ENCODE measurements around the gene CNTN1. TPM values are rescaled to one million over a fixed set of nuclear protein-coding genes. Genes with fewer than 3 reads are reported as not detected.

CNTN1 gene
- total and polyA plus RNA-seq, 9 of the 15 experiments (the other 6 are each of a cell fraction or from before 2014, with no cell fraction given): 0.16 TPM; not detected in 8

DNA sequence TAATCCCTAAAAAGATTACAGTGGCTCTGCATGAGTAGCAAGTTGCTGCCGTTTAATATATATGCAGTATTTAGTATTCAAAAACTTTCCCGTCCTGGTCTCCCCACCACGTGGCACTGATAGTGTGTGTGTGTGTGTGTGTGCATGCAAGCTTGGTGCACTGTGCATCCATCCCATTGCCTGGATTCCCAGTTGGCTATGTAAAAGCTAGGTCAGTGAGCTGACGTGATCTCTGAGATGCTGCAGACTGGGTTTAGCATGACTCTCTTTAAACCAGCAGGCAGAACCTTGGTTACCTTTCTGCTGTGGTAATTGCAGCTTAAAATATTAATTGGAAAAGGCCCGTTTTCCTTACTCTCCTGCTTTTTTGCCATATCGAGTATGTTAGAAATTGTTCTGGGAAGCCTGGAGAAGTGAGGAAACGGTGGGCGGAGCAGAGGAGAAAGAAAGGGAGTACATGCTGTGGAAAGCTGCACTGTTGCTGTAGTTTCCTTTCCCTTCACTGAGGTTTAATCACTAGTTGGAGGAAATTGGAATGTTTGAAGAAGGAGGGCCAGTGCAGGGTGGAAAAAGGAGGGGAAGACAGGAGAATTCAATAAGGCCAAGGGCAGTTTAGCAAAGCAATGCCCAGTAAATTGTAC, 4.0 kb upstream of the CNTN1 start:
- H3K36me3 ChIP-seq (ENCODE audit: control insufficient read depth, insufficient read depth, low read length): no peaks in the 10 kb centered on the region
- 2% methylated on average over 8 of the region's 8 CpGs for WGBS (ENCODE audit: insufficient coverage, low coverage, missing lambda C conversion rate)
- H3K79me2 ChIP-seq (ENCODE audit: control insufficient read depth, insufficient read depth, low read length): no peaks in the 10 kb centered on the region
- H3K27ac ChIP-seq (ENCODE audit: extremely low read depth, low read depth, low read length): no peak overlapping the region
- DNase-seq (ENCODE audit: extremely low read depth in 1 of 4, low spot score in 3 of 4) (no peak), ATAC-seq (no peak), FAIRE-seq (no peak)
- no peaks in the 10 kb centered on the region for H4K20me1 ChIP-seq (replicated peaks; ENCODE audit: control insufficient read depth, insufficient read depth, low read length)
- H3K9ac ChIP-seq (ENCODE audit: insufficient read depth in 1 of 2, low read depth in 2 of 2, low read length in 2 of 2): no peak overlapping the region
- no peaks in the 10 kb centered on the region for H3K9me1 ChIP-seq (ENCODE audit: control insufficient read depth, insufficient read depth, low read length)
- TF ChIP-seq ELF2 (CRISPR knock-in tag; IDR thresholded peaks at IDR 0.05) (no peak), DIDO1 (tag; IDR thresholded peaks at IDR 0.05; ENCODE audit: low read depth) (no peak), FOXA1 (IDR thresholded peaks at IDR 0.05; ENCODE audit: borderline replicate concordance) (no peak), TAF9B (IDR thresholded peaks at IDR 0.05; ENCODE audit: partially characterized antibody) (no peak), CC2D1A (IDR thresholded peaks at IDR 0.05) (no peak), MED1 (CRISPR knock-in tag; IDR thresholded peaks at IDR 0.05; ENCODE audit: borderline replicate concordance) (no peak), PTBP1 (IDR thresholded peaks at IDR 0.05; ENCODE audit: low read depth, low read length) (no peak), BCOR (IDR thresholded peaks at IDR 0.05) (no peak), ZNF134 (CRISPR knock-in tag; conservative IDR thresholded peaks at IDR 0.05) (no peak), HNRNPH1 (optimal IDR thresholded peaks at IDR 0.05; ENCODE audit: low read depth, low read length) (no peak), RNF2 (IDR thresholded peaks at IDR 0.05) (no peak)
- TF ChIP-seq, protein P1, sequence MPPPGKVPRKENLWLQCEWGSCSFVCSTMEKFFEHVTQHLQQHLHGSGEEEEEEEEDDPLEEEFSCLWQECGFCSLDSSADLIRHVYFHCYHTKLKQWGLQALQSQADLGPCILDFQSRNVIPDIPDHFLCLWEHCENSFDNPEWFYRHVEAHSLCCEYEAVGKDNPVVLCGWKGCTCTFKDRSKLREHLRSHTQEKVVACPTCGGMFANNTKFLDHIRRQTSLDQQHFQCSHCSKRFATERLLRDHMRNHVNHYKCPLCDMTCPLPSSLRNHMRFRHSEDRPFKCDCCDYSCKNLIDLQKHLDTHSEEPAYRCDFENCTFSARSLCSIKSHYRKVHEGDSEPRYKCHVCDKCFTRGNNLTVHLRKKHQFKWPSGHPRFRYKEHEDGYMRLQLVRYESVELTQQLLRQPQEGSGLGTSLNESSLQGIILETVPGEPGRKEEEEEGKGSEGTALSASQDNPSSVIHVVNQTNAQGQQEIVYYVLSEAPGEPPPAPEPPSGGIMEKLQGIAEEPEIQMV (tag; conservative IDR thresholded peaks at IDR 0.05; ENCODE audit: low read depth): no peak
- TF ChIP-seq, protein P2, sequence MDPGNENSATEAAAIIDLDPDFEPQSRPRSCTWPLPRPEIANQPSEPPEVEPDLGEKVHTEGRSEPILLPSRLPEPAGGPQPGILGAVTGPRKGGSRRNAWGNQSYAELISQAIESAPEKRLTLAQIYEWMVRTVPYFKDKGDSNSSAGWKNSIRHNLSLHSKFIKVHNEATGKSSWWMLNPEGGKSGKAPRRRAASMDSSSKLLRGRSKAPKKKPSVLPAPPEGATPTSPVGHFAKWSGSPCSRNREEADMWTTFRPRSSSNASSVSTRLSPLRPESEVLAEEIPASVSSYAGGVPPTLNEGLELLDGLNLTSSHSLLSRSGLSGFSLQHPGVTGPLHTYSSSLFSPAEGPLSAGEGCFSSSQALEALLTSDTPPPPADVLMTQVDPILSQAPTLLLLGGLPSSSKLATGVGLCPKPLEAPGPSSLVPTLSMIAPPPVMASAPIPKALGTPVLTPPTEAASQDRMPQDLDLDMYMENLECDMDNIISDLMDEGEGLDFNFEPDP (CRISPR knock-in tag; IDR thresholded peaks at IDR 0.05): no peak
- TF ChIP-seq, protein P3, sequence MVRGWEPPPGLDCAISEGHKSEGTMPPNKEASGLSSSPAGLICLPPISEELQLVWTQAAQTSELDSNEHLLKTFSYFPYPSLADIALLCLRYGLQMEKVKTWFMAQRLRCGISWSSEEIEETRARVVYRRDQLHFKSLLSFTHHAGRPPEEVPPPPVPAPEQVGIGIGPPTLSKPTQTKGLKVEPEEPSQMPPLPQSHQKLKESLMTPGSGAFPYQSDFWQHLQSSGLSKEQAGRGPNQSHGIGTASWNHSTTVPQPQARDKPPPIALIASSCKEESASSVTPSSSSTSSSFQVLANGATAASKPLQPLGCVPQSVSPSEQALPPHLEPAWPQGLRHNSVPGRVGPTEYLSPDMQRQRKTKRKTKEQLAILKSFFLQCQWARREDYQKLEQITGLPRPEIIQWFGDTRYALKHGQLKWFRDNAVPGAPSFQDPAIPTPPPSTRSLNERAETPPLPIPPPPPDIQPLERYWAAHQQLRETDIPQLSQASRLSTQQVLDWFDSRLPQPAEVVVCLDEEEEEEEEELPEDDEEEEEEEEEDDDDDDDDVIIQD (CRISPR knock-in tag; IDR thresholded peaks at IDR 0.05): no peak
- H2AFZ ChIP-seq (ENCODE audit: low read depth, low read length): no peak overlapping the region
- BruUV-seq (replicated peaks): no TSS peak
- no peaks in the 10 kb centered on the region for H3K4me1 ChIP-seq (replicated peaks in 1 of 2; ENCODE audit: control insufficient read depth in 2 of 2, insufficient read depth in 2 of 2, low read length in 2 of 2)
- POLR2A ChIA-PET: no interaction called here
- intact Hi-C loops (cut with micrococcal nuclease) (no loop called here), in situ Hi-C loops (cut with MboI) (no loop called here)
- H3K4me2 ChIP-seq (ENCODE audit: insufficient read depth, low read length): no peak overlapping the region
- H3K27me3 ChIP-seq (ENCODE audit: control insufficient read depth in 2 of 2, insufficient read depth in 2 of 2, low read length in 2 of 2): no peaks in the 10 kb centered on the region
- H3K9me3 ChIP-seq (replicated peaks; ENCODE audit: control insufficient read depth, insufficient read depth, low read depth, low read length): no peaks in the 10 kb centered on the region
- H3K4me3 ChIP-seq: no peak overlapping the region
- CTCF ChIA-PET (ENCODE audit: low intra/inter-chr PET ratio): no interaction called here
